CD4-positive, alpha-beta T cell treated with Interleukin-4 for 1 hour (primary cell): Measurements from ENCODE around the gene F10.

Experiments
- DNase-seq, 2 donors: peaks; one replicate each; pipeline ENCODE4 v3.0.0-alpha.2; 2020 to 2022

Gene F10

GRCh38 chr13:113117911-113118260 lies 4.7 kb upstream of the F10 start:
- DNase-seq = no peak

- no peak for DNase-seq
Measured at GRCh38 chr13:113118261-113119021, 4.2 kb upstream of the F10 start.

DNA sequence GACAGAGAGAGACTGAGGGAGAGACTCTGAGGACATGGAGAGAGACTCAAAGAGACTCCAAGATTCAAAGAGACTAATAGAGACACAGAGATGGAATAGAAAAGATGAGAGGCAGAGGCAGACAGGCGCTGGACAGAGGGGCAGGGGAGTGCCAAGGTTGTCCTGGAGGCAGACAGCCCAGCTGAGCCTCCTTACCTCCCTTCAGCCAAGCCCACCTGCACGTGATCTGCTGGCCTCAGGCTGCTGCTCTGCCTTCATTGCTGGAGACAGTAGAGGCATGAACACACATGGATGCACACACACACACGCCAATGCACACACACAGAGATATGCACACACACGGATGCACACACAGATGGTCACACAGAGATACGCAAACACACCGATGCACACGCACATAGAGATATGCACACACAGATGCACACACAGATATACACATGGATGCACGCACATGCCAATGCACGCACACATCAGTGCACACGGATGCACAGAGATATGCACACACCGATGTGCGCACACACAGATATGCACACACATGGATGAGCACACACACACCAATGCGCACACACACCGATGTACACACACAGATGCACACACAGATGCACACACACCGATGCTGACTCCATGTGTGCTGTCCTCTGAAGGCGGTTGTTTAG lies 3.3 kb upstream of the F10 start:
- DNase-seq = no peak

GRCh38 chr13:113119822-113120189 lies 2.8 kb upstream of the F10 start:
- DNase-seq = no peak

DNA sequence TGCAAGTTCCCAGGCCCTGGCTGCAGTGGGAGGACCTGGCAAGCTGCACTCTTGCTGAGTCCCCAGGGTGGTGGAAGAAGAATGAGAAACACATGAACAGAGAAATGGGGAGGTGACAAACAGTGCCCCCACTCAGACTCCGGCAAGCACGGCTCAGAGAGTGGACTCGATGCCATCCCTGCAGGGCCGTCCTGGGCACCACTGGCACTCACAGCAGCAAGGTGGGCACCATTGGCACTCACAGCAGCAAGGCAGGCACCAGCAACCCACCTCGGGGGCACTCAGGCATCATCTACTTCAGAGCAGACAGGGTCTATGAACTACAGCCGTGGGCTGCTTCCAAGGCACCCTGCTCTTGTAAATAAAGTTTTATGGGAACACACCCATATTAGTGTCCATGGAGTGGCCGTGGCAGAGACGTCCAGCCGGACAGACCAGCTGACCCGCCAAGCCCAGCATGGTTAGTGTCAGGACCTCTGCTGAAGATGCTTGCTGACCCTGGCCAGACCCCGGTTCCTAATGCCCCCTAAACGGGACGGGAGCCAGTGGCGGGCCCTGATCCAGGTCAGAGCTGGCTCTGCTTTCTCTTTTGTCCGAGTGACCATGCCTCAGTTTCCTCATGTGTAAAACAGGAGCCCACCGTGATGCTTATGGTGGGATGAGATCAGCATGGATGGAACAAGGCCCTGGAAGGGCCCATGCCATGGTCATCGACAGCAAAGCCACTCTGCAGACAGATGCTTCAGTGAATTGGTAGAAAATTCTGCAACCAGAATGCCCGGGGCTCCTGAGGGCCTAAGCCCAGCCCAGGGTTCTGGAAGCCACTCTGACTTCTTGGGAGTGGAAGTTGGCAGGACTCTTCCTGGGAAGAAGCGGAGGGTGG lies 2.1 kb upstream of the F10 start:
- DNase-seq = no peak

DNA sequence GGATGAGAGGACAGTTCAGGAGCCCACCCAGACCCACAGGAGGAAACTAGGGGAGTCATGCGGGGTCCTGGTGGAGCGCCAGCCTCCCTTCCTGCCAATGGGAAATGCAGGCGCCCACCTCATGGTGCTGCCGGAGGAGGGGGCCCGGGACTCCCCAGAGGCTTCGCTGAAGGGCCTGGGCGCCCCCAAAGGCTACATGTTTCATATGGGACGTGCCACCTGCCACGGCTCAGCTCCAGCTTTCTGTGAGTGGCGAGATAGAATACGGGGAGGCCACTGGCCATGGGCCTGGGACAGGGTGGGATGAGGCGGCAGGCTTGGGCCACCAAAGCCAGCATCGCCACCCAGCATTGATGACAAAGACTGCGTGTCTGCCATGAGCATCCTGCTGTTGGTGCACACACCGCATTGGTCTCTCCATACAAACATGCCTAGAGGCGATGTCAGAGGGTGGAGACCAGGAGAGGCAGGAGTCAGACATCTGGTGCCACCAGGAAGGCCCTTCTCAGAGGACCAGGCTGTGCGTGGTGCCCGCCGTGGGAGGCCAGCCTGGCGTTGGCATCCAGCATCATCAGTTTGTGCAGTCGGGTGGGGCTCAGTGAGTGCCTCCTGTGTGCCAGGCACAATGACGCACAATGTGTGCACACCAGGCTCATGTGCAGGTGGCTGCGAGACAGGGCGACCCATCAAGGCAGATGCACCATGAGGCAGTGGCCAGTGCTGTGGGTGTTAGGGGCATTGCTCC lies 1.2 kb upstream of the F10 start:
- no peak for DNase-seq

DNA sequence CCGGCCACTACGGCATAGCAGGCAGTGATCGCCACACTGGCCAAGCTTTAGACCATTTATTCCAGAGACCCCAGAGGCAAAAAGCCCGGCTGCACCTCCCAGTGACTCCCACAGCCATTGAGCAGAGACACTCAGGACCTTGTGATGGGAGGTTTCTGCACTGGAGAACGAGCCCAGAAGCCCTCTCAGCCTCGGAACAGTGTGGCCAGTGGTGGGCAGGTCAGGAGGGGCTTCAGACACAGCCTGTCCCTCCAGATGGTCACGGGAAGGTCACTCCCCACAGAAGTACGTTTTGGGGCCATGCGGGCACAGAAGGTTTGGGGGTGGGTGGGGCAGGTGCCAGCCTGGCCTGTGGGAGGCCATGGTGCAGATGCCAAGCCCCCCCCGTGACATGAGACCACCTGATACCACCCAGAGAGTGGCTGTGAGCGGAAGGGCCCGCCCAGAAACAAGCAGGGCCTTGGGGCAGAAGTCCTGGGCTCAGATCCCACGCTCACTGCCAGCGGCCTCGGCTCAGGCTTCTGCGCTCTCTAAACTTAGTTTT lies 599 bp upstream of the F10 start:
- DNase-seq = no peak

DNA sequence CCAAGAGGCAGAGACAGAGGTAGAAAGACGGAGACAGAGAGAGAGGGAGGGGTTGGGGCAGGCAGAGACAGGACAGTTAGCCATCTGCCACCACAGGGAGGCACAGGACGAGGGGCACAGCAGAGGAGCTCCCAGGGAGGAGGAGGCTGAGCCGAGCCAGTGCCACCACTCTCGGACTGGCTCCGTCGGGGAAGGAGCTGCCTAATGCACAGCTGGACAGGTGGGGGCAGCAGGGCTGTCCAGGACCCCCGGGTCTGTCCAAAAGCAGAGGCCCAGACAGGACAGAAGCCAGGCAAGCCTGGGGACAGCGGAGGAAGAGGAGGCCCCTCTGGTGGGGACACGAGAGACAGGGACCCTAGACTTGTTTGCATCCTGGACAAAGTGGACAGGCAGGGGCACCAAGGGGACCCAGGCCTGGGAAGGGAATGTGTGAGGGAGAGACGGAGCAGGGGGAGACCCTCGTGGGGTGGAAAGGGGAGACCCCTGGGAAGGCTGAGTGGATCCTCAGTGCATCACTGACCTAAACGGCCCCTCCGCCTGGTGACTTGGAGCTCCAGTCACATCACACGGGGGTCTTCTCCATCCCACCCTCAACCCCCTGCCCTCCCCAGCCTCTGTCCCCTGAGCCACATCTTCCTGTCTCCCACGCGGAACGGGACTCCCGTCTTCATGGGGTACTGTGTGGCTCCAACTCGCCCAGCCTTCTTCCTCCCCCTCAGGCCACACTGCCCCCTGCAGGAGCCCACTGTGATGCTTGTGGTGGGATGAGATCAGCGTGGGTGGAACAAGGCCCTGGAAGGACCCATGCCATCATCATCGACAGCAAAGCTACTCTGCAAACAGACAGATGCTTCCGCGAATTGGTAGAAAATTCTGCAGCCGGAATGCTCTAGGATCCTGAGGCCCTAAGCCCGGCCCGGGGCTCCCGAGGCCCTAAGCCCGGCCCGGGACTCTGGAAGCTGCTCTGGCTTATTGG lies 915 bp downstream of the F10 start:
- no peak for DNase-seq

GRCh38 chr13:113124211-113124970 lies 1.8 kb downstream of the F10 start:
- DNase-seq = no peak

DNA sequence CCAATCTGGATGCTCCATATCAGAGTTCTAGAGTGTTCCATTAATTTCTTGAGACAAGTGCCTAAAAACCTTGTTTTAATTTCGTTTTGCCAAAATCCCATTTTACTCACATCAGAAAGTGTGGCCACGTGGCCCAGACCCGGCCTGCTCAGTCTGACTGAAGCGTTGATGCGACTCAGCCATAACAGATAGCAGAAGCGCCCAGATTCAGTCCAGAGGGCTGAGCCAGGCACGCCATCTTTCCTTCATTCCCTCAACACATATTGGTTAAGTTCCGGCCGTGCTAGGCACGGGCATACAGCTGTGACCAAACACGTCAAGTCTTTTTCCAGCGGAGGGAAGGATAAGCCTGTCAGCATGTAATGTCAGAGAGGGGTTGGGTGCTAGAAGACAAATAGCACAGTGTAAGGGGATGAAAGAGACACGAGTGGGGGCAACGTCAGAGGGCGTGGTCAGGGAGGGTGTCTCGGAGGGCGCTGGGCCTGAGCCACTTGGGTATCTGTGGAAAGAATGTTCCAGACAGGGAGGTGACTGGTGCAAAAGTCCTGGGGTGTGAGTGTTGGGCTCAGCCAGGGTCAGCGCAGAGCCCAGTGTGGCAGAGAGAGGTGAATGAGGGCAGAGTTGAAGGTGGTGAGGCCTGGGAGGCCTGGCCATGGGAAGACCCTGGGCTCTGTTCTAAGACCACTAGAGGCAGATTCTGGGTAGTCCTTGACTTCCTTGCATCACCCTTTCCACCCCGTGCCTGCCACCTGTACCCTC lies 3.1 kb downstream of the F10 start:
- DNase-seq = no peak

DNA sequence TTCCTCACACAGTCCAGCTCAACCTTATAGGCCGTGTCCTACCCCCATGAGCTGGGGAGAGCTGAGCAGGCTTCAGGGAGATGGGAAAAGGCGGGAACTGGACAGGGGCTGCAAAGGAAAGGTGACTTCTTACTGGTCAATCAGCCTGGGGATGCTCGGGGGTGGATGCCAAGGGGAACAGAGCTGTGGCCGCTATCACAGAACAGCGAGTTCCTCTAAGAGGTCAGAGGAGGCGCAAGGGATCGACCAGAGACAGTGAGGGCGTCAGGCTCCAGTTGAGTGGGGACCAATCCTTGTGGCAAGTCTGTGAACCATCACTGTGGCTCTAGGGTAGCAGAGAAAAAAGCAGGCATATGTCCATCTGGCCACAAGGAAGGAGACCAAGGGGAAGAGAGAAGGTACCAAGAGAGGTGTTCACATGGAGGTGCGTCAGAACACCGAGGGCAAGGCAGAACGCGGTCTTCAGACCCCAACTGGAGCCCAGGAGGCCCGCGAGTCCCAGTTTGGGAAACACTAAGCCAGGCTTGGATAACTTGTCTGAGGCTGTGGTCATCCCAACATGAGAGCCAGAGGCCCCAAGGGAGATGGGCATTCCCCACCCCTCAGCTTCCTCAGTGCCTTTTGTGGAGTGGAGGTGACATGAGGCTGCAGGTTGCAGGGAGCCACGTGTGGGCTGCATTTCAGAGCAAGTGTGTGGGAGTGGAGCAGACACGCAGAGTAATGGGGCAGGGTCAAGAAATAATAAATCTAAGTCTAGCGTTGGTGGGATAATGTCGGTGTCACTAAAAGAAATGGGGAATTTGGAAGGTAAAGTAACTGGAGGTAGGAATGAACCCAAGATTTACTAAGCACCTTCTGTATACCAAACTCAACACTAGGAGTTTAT lies 3.9 kb downstream of the F10 start:
- no peak for DNase-seq

DNA sequence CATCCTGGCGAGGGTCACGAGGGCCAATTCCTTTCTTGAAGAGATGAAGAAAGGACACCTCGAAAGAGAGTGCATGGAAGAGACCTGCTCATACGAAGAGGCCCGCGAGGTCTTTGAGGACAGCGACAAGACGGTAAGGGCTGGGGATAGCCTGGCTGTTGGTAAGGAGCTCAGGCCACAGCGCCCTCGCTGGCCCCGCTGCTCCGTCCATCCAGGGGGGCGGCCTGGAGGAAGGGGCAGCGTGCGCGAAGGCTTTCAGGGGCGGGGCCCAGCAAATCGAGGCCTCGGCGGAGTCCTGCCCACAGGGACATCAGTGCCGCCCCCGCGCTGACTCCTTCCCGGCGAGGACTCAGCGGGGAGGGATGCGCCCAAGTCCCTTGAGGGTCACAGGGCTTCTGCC lies 6.9 kb downstream of the F10 start:
- no peak for DNase-seq

GRCh38 chr13:113129921-113130750 lies 7.5 kb downstream of the F10 start:
- DNase-seq = peak; percentile 26 to 28

- no peak for DNase-seq
Measured at GRCh38 chr13:113135281-113135760, 12.7 kb downstream of the F10 start.

DNA sequence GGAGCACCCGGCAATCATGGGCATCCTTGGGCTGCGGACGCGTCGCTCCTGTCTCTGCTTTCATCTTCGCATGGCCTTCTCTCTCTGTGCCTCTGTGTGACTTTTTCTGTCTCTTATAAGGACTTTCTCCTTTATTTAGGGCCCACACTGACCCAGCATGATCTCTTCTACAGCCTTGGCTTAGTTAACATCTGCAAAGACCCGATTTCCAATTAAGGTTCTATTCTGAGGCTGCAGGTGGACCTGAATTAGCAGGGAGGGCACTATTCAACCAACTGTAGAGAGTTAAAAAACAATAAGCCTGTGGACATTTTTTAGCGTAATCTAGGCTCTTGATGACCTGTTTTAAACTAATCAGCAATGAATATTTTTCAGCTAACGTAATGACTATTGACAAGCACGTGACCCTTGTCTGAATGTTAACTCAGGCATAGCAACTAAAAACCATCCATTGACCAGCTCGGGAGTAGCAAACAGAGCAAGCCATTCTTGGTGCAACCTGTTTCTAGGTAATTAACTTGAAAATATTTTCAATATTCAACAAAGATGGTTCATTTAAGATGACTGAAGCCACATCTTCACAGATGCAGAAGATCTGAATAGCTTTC lies 15.2 kb downstream of the F10 start:
- no peak for DNase-seq

DNA sequence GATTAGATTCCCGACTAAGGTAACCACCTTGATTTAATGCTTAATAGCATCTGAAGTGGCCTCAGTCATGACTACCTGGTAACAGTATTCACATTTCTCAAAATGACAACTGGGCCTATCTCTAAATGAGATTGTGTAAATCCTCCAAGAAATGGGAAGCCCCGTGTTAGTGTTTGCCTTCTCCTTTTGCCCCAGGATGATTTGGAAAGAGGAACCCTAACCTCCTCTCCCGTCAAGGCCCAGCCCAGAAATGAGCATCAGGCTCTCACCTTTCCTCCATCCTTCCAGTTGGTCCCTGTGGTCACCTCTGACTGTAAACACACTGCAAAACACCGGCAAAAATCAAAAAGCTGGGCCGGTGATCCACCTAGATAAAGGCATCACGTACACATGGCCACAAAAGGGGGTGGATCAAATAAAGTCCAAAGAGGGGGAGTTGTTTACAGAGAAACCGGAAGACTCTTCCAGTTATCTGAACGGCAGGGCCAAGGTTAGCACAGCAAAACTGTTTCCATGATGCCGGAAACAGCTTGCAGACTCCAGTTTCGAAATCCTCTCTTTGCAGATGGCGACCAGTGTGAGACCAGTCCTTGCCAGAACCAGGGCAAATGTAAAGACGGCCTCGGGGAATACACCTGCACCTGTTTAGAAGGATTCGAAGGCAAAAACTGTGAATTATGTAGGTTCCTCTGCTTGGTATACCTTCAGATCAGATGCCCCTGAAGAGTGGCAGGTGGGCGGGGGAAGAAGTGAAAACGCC lies 16.4 kb downstream of the F10 start:
- no peak for DNase-seq

DNA sequence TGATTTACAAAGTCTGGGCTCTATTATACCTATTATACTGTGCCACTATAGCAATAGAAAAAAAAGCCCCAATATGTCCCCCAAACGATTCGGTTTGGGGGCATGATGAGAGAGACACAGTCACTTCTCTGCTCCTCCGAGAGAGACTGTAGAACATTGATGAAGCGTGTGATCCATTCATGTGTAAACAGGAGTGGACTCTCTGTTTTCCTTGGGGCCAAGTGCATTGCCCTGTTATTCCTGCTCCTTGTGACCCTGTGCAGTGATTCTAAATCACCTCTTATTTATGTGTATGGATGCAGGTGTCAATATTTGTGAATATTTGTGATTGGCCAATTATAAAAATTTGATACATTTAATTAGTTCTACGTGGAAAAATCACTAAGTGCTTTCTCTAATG lies 17.0 kb downstream of the F10 start:
- no peak for DNase-seq
